GM23338 (cell line): ENCODE data around the gene PARVA.

Experiments used
- CREB1 ChIP-seq: fragments of 250-450 bp; sonication (Bioruptor Pico); IDR thresholded peaks from 2 replicates; pipeline ENCODE4 v1.5.0; 2020; ENCODE audit warnings: low read depth, mild to moderate bottlenecking, moderate library complexity
- EZH2 ChIP-seq: fragments of 200-600 bp; sonication (generic); IDR thresholded peaks from one replicate; pipeline ENCODE4 v1.8.0; 2017; ENCODE audit warnings: antibody characterized with exemption, mild to moderate bottlenecking, low read depth; ENCODE audit not compliant: unreplicated experiment
- EZH2phosphoT487 ChIP-seq: fragments of 200-600 bp; sonication (generic); IDR thresholded peaks from one replicate; pipeline ENCODE4 v1.8.1; 2018; ENCODE audit warnings: antibody characterized with exemption; ENCODE audit not compliant: unreplicated experiment
- JUNB ChIP-seq: IDR thresholded peaks from one replicate; pipeline ENCODE4 v1.6.1; 2016; ENCODE audit warnings: antibody characterized with exemption; ENCODE audit not compliant: unreplicated experiment
- NANOG ChIP-seq: IDR thresholded peaks from 2 replicates; pipeline ENCODE4 v1.6.1; 2016; ENCODE audit warnings: antibody characterized with exemption, borderline replicate concordance
- POLR2AphosphoS5 ChIP-seq: IDR thresholded peaks from 2 replicates; pipeline ENCODE4 v1.6.1; 2016; ENCODE audit warnings: antibody characterized with exemption, low read depth
- STAT1 ChIP-seq: IDR thresholded peaks from one replicate; pipeline ENCODE4 v1.6.1; 2016; ENCODE audit warnings: antibody characterized with exemption; ENCODE audit not compliant: unreplicated experiment
- ZNF331 ChIP-seq: fragments of 250-450 bp; sonication (Bioruptor Pico); IDR thresholded peaks from 2 replicates; pipeline ENCODE4 v1.5.0; 2020; ENCODE audit warnings: low read depth, mild to moderate bottlenecking, moderate library complexity
- TF ChIP-seq, protein P1 (sequence below), 2 experiments: fragments of 200-600 bp in 1 of 2; sonication (generic) in 1 of 2; conservative IDR thresholded peaks; 2 replicates each; pipeline versions ENCODE4 v1.5.1 to v1.6.1; 2016 to 2017; ENCODE audit warnings: antibody characterized with exemption in 2 of 2, low read depth in 2 of 2, mild to moderate bottlenecking in 2 of 2, moderate library complexity in 1 of 2
- TF ChIP-seq, protein P2 (sequence below): IDR thresholded peaks from 2 replicates; pipeline ENCODE4 v1.6.1; 2016; ENCODE audit warnings: antibody characterized with exemption
- TF ChIP-seq, protein P3 (sequence below): IDR thresholded peaks from one replicate; pipeline ENCODE4 v1.6.1; 2018; ENCODE audit warnings: antibody characterized with exemption; ENCODE audit not compliant: unreplicated experiment

DNA sequence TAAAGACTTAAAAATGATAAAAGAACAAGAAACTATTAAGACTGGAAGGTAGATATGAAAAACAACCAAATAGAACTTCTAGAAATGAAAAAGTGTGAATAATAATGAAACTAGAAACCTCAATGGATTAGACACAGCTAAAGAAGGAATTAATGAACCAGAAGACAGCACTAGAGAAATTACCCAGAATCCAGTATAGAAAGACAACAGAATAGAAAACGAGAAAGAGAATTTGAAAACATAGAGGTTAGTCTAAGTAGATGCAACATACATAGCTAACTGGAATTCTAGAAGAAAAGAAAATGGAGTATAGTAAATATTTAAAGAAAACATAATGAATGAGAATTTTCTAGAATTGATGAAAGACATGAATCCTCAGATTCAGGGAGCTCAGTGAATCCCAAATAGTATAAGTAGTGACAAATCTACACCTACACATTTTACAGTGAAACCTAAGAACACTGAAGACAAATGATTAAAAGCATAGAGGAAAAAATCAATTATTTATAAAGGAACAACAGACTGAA is 111.9 kb downstream of the PARVA start:
- TF ChIP-seq, protein P1, sequence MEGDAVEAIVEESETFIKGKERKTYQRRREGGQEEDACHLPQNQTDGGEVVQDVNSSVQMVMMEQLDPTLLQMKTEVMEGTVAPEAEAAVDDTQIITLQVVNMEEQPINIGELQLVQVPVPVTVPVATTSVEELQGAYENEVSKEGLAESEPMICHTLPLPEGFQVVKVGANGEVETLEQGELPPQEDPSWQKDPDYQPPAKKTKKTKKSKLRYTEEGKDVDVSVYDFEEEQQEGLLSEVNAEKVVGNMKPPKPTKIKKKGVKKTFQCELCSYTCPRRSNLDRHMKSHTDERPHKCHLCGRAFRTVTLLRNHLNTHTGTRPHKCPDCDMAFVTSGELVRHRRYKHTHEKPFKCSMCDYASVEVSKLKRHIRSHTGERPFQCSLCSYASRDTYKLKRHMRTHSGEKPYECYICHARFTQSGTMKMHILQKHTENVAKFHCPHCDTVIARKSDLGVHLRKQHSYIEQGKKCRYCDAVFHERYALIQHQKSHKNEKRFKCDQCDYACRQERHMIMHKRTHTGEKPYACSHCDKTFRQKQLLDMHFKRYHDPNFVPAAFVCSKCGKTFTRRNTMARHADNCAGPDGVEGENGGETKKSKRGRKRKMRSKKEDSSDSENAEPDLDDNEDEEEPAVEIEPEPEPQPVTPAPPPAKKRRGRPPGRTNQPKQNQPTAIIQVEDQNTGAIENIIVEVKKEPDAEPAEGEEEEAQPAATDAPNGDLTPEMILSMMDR (conservative IDR thresholded peaks at IDR 0.05; ENCODE audit: low read depth in 2 of 2): no peak
- TF ChIP-seq, protein P2, sequence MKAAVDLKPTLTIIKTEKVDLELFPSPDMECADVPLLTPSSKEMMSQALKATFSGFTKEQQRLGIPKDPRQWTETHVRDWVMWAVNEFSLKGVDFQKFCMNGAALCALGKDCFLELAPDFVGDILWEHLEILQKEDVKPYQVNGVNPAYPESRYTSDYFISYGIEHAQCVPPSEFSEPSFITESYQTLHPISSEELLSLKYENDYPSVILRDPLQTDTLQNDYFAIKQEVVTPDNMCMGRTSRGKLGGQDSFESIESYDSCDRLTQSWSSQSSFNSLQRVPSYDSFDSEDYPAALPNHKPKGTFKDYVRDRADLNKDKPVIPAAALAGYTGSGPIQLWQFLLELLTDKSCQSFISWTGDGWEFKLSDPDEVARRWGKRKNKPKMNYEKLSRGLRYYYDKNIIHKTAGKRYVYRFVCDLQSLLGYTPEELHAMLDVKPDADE: no peak
- TF ChIP-seq POLR2AphosphoS5 (no peak), NANOG (no peak), EZH2 (no peak), JUNB (no peak), EZH2phosphoT487 (no peak), ZNF331 (CRISPR knock-in tag) (no peak), CREB1 (no peak), STAT1 (no peak)
- TF ChIP-seq, protein P3, sequence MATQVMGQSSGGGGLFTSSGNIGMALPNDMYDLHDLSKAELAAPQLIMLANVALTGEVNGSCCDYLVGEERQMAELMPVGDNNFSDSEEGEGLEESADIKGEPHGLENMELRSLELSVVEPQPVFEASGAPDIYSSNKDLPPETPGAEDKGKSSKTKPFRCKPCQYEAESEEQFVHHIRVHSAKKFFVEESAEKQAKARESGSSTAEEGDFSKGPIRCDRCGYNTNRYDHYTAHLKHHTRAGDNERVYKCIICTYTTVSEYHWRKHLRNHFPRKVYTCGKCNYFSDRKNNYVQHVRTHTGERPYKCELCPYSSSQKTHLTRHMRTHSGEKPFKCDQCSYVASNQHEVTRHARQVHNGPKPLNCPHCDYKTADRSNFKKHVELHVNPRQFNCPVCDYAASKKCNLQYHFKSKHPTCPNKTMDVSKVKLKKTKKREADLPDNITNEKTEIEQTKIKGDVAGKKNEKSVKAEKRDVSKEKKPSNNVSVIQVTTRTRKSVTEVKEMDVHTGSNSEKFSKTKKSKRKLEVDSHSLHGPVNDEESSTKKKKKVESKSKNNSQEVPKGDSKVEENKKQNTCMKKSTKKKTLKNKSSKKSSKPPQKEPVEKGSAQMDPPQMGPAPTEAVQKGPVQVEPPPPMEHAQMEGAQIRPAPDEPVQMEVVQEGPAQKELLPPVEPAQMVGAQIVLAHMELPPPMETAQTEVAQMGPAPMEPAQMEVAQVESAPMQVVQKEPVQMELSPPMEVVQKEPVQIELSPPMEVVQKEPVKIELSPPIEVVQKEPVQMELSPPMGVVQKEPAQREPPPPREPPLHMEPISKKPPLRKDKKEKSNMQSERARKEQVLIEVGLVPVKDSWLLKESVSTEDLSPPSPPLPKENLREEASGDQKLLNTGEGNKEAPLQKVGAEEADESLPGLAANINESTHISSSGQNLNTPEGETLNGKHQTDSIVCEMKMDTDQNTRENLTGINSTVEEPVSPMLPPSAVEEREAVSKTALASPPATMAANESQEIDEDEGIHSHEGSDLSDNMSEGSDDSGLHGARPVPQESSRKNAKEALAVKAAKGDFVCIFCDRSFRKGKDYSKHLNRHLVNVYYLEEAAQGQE: no peak
